HFF-Myc (cell line): ENCODE measurements around the gene CUL3.
"Not testable (repeated sequence)": the region's sequence is repeated elsewhere in the genome, so short reads cannot be mapped to it uniquely, and the experiment has no call there.

Source experiments
- DNase-seq: peaks from one replicate; pipeline ENCODE4 v3.0.0-alpha.2; 2011; ENCODE audit warnings: low read depth; ENCODE audit errors: extremely low read depth
- H3K4me3 ChIP-seq: replicated peaks from 2 replicates; pipeline ENCODE4 v1.5.1; 2011; ENCODE audit warnings: low read depth, mild to moderate bottlenecking, control low read depth, low read length
- TF ChIP-seq, protein P1 (sequence below): IDR thresholded peaks from 2 replicates; pipeline ENCODE4 v1.5.1; 2012; ENCODE audit warnings: mild to moderate bottlenecking, low read depth, low read length, control low read depth; ENCODE audit errors: missing control alignments

The CUL3 gene

DNA sequence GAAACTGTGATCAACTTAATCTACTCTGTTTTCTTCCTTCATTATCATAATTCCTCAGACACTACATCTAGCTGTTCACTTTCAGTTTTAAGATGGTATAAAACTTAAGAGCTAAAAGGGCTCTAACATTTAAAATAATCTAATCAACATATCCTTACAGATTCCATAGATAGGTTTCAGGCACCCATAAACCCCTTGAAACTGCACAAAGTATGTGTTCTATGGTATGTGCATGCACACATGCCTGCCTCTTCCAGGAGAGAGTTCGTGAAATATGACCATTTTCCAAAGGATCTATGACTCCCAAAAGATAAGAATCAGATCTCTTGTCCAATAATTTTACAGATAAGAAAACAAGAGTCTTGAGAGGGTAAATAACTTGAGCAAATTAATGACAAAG, 59.4 kb downstream of the CUL3 start:
- TF ChIP-seq, protein P1, sequence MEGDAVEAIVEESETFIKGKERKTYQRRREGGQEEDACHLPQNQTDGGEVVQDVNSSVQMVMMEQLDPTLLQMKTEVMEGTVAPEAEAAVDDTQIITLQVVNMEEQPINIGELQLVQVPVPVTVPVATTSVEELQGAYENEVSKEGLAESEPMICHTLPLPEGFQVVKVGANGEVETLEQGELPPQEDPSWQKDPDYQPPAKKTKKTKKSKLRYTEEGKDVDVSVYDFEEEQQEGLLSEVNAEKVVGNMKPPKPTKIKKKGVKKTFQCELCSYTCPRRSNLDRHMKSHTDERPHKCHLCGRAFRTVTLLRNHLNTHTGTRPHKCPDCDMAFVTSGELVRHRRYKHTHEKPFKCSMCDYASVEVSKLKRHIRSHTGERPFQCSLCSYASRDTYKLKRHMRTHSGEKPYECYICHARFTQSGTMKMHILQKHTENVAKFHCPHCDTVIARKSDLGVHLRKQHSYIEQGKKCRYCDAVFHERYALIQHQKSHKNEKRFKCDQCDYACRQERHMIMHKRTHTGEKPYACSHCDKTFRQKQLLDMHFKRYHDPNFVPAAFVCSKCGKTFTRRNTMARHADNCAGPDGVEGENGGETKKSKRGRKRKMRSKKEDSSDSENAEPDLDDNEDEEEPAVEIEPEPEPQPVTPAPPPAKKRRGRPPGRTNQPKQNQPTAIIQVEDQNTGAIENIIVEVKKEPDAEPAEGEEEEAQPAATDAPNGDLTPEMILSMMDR: no peak
- DNase-seq: no peak
- no peak overlapping the region for H3K4me3 ChIP-seq

DNA sequence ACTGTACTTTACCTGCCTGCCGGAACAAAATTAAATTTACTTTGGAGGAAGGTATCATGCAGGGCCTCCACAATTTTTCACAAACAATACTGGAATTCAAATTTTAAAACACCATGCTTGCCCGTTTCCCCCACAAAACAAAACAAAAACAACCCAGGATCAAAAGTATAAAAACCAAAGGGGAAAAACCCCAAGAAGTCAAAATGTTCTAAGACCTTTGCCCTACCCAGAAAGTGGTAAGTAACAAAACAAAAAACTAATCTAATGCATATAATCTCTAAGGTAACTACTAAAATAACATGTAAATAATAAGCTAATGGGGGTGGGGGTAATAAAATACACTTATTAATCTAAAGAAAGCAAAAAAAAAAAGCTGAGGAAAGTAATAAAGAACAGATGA, 60.5 kb downstream of the CUL3 start:
- H3K4me3 ChIP-seq: no peak overlapping the region
- TF ChIP-seq, protein P1: no peak
- DNase-seq: no peak

DNA sequence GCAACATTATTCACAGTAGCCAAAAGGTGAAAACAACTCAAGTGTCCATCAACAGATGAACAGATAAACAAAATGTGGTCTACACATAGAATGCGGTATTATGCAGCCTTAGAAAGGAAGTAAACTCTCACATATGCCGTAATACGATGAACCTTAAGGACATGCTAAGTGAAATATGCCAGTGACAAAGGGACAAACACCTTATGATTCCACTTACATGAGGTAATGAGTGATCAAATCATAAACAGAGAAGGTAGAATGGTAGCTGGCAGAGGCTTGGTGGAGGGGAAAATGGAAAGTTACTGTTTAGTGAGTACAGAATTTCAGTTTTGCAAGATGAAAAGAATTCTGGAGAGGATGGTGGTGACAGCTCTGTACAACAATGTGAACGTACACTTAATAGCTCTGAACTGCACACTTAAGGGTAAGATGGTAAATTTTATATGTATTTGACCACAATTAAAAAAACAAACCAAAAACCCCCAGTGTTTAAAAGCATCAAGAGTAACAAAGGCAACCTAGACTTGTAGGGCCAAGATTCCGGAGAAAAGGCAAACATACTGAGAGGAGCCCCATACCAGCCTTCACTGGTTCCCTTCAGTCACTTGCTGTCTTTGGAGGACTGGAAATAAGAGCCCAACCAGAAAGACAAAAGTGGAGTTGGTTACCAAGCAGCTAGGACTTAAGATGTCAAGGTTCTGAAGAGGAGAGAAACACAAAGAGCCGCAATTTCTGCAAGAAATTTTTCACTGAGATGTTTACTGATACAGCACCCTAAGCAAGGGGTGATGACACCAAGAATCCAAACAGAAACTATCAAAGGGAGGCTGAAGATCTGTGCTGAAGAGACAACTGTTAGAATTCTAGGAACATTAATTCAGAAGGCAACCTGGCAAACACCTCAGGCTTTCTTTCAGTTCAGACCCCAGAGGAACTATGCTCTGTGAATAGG, 61.3 kb downstream of the CUL3 start:
- TF ChIP-seq, protein P1: no peak
- no peak overlapping the region for H3K4me3 ChIP-seq
- no peak for DNase-seq

DNA sequence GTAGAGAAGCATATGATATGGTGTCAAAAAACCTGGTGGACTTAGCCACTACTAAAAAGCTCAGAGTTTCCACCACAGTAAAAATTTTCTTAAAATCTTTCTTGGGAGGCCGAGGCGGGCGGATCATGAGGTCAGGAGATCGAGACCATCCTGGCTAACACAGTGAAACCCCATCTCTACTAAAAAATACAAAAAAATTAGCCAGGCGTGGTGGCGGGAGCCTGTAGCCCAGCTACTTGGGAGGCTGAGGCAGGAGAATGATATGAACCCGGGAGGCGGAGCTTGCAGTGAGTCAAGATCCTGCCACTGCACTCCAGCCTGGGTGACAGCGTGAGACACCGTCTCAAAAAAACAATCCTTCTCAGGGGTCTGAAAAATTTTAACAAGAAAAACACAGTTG, 62.7 kb downstream of the CUL3 start:
- not testable (repeated sequence) for DNase-seq, H3K4me3 ChIP-seq

DNA sequence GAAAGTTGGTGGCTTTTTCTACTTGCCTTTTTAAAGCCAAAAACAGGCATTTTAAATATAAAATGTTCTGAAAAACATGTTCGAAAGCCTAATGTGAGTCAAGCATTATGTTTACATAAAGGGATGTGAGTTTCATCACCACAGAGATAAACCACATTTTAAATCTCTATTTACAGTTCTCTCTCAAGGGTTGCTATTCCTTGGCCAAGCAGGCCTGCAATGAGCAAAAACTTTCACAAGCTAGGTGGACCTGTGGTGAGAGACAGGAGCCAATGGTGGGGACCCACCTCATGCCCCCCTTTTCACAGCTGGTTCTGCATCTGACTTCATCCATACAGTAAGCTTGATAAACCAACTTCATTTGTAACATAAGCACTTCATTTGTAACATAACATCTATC, 65.1 kb downstream of the CUL3 start:
- TF ChIP-seq, protein P1: no peak
- H3K4me3 ChIP-seq: no peak overlapping the region
- DNase-seq: peak; percentile 42

DNA sequence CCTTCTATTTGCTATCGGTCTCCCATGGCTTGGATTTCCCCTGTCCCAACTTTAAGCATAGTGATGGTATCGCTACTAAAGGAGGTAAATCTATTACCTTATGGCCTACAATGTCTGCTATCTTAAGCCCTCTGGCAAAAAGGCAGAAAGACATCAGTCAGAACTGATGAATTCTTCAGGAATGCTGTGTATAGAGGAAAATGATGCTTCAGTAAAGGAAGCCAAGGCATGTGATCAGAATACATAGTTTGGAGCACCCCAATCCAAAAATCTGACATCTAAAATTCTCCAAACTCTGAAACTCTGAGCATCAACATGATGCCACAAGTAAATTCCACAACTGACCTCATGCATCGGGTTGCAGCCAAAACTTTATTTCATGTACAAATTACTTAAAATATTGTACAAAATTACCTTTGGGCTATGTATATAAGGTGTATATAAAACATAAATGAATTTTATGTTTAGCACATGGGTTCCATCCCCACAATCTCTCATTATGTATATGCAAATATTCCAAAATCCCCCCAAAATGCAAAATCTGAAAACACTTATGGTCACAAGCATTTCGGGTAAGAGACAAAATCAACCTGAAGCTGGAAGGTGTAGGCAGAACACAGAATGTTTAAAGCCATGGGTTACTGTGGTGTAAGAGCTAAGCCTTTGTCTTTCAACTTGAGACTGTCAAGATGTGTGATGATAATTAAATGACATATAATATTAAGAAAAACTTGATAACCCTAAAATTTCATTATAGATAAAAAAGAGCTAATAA, 66.2 kb downstream of the CUL3 start:
- no peak for DNase-seq
- H3K4me3 ChIP-seq: no peak overlapping the region

More for the DNA sequence above, 66.2 kb downstream of the CUL3 start:
- TF ChIP-seq, protein P1: no peak
